HL-60/S4 (cell line): Measurements from ENCODE around the gene ACKR3.

ENCODE experiments used
- in situ Hi-C: fragments of 300-500 bp; cut with MboI; formaldehyde crosslinking; loops from 2 replicates; pipeline ENCODE4 v1.14.3; 2022; ENCODE audit warnings: low sequenced_read_pairs

ACKR3 gene

DNA sequence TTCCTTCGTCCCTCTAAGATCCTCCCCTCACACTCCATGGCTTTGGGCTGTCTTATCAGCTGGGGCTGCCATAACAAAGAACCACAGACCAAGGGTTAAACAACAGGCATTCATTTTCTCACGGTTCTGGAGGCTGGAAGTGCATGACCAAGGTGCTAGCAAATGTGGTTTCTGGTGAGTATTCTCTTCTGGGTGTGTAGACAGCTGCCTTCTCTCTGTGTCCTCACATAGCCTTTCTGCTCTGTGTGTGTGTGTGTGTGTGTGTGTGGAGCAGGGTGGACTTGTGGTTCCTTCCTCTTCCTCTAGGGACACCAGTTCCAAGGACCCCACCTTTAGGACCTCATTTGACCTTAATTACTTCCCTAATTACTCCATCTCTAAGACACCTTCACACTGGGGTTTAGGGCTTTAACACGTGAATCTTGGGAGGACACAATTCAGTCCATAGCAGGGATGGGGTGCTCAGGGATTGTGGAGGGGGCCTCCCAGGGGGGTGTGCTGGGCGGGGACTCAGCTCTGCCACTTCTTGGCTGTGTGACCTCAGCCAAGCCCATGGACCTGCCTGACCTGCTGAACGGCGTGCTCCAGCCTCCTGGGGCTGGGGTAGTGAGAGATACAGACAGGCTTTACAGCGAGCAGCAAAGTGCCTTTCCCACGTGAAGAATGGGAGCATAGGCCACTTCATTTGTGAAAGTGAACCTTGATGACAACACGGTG lies 38.0 kb downstream of the ACKR3 start:
- in situ Hi-C loops, result no loop called here

DNA sequence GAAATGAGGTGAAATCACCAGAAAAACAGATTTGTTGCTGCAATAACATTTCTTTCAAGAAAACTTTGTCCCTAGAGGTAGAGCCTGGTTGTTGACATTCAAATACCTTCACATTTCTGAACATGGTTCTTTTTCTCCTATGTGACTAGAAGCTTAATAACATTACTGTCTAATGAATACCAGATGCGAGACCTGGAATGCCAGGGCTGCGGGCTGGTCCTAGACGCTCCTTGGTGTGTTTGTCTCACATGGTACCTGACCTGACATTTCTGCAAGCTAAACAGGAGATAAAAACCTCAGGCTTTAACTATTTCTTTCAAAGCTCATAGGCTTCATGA lies 38.5 kb downstream of the ACKR3 start:
- in situ Hi-C loops, result no loop called here

DNA sequence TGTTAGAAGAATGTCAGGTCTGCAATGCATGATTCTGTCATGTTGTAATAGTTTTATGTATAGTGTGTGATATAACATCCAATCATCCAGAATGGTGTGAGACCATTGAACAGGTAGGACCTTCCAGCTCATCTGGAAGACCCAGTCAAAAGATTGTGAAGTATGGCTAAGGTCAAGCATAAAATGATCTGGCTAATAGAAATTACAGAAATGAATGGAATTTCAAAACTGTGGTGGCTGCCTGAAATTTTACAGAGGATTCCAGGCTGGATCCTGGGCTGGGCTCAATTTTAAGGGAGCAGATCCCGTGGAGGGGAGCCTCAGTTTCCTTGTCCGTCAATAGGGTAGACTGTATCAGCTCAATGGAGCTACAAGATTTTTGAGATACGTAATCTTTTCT lies 39.1 kb downstream of the ACKR3 start:
- in situ Hi-C loops, result no loop called here

DNA sequence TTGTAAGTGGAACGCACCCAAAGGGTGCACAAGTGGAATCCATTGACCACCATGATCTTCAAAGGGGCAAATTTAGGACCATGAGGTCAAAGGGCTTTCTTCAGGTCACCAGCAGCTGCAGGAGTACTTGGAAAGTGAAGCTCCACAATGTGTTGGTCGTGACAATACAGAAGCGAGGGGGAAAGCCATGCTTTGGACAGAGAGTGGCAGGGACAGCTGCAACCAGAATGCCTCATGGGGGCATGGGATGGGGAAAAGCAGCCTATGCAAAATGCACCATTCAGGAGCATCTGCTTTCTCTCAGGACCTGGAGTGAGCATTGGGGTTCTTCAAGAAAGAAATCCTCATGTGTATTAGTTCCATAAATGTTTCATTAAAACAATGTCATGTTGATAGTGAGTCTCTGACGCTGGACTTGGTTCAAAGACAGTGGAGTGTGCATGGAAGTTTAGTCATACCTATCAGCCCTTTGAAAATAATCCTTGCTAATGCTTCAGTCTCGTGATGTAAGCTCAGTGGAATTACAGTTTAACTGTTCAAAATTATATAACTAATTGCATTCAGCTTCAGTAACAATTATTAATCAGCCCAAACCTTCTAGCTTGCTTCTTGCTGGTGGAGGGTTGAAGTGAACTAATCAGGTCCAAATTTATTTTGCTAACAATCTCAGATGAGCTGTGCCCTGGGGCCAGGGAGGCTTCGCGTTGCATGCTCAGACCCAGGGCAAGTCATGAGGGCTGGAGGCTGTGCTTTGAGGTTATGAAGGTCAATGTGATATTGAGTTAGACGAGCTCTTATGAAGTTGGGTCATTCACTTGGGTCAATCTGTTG lies 41.6 kb downstream of the ACKR3 start:
- in situ Hi-C loops, result no loop called here

DNA sequence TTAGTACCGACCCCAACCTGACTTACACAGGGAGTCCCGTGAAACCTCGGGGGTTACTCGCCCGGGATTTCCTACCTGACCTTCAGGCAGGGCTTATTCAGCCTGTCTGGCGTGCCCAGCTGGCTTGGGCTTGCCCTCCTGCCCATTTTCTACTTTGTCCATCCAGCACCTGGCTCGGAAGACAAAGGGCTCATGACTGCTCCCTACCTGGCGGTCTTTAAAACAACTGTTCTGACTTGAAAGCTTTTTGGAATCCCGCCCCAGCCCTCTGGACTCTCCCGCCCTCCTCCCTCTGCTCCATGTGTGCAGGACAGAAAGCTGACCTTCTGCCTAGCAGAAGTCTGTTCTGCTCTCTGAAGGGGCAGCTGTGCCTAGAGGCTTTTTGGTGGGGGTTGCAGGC lies 43.1 kb downstream of the ACKR3 start:
- in situ Hi-C loops, result no loop called here

DNA sequence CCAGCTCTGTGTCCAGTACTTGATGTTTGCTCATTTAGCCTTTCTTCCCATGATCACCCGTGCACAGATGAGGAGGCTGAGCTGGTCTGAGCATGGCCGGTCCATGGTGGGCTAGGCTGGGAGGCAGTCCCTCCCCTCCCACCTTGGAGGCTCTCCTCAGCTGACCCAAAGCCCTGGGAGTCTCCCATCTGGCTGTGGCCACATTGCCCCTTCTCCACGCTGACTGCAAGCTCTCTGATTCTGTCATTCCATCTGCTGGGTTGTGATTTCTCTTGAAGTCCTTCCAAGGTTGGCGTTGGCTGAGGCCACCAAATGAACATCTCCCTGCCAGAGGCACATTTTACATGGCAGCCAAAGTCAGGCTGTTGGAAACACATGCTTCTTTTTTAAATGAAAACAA lies 44.0 kb downstream of the ACKR3 start:
- in situ Hi-C loops, result no loop called here

DNA sequence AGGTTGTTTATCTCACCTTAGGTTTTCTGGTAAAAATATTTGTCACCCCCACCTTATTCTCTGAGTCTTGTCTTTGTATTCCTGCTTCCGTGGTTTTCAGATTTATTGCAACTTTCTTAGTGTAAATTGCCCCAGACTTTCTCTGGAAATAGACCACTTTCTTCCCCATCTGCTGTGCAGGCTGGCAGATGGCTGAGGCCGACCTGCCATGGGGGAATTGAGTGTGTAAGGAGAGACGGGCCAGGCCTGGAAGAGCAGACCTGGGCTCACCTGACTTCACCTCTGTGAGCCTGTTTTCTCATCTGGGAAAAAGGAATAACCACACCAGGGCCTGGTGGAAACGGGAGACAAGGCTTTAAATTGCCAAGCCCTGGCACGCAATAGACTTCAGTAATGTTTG lies 44.9 kb downstream of the ACKR3 start:
- in situ Hi-C loops, result no loop called here

DNA sequence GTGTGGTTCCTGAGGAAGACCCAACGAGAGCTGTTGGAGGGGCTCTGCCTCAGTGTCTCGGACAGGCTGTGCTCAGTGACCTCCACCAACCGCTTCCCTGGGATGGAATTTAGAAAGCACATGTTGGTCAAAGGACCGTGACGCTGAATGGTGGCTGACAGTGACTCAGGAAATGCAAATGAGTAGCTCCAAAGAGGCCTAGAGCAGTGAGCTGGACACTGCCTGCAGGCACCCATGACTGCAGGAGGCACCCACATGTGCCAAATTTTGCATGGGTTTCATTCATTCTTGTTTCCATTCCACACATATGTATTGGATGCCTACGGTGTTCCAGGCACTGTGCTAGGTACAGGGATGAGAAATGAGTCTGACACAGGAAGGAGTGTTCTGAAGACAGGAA lies 46.4 kb downstream of the ACKR3 start:
- in situ Hi-C loops, result no loop called here

DNA sequence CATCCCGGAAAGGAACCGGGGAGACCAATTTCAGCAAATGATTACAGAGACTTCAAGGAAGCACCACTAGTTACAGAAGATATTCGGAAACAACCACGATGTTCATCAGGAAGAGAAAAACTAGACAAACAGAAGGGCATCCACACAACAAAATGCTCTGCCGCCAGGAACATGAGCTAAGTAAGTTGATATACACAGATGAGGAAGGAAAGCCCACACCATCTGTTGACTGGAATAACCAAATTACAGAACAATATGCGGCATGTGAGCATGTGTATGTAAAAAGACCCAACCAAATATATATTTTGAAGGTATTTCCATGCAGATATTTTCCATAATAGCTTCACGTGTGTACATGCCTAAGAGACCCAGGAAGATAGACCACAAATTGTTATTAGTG lies 47.0 kb downstream of the ACKR3 start:
- in situ Hi-C loops, result no loop called here

DNA sequence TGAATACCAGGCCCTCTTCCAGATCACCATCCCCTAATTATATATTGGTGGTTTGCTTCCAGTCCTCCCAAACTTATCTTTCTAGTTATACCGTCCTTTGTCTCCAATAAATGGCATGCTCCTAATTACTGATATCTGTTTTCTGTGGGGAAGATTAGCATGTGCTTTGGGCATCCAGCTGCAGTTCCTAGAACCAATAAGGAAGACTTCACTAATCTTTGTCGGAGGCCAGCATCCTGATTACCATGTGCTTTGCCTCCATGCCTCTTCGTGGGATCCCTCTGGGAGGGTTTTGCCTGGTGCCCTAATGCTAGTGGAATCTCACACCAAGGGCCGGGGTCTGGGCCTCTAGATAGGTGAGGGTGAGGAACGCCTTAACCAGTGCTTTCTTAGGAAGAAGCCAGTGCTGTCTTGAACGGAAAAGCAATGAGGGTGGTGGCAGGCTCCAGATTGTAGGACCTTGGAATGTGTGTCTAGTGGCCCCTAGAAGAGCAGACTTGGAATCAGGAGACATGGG lies 47.7 kb downstream of the ACKR3 start:
- in situ Hi-C loops, result no loop called here

DNA sequence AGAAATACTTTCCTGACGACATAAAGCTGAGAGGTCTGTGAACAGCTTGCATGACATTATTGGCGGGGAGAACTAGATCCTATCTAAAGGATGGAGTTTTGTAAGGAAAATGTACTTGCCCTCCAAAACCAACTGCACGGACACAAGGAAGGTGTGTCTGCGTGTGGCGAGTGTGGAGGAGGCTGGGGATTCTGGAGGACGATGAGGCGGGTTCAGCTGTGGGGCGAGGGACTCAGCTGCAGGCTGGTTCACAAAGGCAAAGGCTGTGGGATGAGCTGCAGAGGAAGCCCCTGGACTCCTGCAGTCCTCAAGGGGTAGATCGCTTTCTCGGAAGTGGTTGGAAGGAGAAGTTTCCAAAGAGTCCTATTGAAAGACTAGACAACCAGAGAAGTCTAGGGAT lies 48.2 kb downstream of the ACKR3 start:
- in situ Hi-C loops, result no loop called here

DNA sequence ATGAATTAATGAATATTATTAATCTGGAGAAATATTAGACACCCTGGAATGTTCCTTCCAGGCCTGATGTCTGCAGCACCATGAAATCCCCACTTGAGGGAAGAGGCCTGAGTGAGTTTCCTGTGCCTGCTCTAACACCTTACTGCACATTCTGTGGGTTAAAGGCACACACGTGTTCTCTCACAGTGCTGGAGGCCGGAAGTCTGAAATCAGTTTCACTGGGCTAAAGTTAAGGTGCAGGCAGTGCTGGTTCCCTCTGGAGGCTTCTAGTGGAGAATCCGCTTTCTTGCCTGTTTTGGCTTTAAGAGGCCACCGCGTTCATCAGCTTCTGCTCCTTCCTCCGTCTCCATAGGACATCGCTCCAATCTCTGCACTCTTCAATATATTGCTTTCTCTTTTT lies 48.7 kb downstream of the ACKR3 start:
- in situ Hi-C loops, result no loop called here

DNA sequence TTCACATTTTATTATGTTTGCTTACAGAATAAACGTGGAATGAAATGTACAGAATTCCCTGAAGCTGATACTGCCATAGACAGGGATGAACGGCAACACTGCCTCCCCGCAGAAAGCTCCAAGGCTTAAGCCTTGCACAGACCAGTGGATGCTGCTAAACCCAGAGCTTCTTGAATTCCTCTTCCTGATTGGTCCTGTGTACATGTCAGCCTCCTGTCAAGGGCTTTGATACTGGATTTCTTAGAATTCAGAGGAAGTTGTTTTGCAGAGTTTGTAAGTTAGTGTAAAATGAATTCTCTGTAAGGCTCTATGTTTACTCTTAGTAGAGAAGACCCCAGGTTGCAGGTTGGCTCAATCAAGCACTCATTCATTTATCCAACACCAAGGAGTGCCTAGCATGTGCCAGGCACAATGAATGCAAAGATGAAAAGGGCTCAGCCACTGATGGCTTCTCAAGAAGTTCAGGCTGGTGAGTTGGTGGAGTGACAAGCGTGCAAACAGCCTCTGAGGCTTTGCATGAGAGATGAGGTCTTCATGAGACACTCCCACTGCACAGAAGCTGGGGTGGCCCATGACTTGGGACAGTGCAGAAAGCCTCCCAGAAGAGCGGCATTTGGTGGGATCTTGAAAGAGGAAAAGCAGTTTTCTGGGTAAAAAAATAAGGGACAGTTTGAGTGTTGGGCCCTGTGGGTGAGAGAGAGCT lies 50.4 kb downstream of the ACKR3 start:
- in situ Hi-C loops, result no loop called here

DNA sequence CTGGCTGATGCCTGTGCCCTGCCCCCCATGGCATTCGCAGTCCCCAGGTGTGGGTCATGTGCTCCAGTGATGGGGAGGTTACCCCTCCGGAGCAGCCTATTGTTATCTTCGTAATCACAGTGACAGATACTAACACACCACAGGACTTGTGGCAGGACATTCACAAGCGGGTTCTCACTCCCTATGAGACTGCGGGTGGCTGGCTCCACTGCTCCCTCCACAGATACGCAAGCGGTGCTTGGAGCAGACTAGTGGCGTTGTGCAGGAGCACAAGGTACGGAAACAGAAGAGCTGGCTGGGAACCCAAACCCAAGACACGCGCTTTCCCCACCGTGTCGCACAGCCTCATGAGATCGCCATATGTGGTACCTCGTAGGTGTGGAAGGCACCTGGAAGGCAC lies 52.2 kb downstream of the ACKR3 start:
- in situ Hi-C loops, result no loop called here

DNA sequence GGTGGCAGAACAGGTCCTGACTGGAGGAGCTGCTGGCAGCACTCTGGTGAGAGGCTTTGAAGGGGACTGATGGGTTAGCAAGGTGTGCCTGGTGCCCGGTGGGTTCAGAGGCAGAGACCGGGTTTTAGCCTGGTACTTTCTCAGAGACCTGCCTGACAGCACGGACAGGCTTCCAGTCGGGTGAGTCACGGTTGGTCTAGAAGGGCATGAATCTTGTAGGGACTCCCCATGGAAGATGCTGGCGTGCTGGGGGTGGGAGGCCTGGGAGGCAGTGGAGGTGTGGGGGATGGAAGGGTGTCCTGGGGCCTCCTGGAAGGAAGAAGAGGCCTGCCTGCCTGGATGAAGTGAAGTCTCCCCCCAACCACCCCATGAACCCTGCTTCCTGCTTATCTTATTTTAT lies 52.6 kb downstream of the ACKR3 start:
- in situ Hi-C loops, result no loop called here

DNA sequence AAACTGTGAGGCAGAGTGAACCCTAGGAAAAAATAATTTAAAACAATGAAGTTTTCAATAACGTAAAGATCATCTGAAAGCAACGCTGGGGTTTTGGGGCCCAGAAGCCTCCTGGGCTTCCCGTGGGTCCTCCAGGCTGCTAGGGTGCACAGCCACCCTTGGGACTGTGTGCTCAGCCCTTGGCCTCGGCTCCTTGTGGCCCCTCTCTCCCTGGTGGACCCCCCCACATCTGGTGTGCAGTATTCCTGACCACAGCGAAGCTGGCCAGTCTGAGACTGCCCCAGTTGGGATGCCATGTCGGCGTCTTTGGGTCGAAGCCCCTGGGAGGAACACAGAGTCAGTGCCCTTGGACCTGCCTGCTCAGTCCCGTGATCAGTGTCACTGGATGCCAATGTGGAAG lies 53.0 kb downstream of the ACKR3 start:
- in situ Hi-C loops, result no loop called here

DNA sequence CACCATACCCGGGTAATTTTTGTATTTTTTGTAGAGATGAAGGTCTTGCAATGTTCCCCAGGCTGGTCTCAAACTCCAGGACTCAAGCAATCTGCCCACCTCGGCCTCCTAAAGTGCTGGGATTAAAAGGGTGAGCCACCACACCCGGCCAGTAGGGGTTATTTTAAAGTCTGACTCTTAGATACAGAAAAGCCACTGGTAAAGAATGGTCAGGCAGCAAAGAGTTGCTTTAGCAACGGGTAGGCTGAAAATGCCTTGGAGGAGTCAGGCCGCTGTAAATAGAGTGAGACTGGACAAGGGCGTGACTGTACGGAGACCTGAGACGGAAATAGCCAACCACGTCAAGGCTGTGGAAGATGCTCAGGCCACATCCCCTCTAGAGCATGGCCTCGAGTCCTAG lies 54.2 kb downstream of the ACKR3 start:
- in situ Hi-C loops, result no loop called here

DNA sequence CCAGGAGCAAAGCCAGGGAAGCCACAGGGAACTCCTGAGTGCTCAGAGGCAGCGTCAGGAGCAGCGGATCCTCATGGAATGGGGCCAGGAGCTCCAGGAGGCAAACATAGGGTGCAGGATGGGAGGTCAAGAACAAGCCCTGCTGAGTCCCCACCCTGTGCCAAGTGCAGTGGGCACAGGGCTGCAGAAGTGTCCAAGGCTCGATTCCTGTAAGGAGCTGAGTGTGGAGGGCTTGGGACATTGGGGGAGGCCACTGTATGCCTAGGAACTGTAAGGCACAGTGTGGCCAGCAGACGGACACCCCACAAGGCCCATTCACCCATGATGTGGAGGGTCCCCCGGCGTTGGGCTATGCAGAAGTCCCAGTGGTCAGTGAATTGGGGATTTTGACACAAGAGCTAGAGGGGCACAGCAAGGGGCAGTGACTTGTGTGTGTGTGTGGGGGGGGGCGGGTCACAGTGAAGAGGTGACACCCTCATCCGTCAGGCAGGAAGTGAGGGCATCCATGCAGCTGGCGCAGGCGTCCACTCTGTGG lies 55.6 kb downstream of the ACKR3 start:
- in situ Hi-C loops, result no loop called here

DNA sequence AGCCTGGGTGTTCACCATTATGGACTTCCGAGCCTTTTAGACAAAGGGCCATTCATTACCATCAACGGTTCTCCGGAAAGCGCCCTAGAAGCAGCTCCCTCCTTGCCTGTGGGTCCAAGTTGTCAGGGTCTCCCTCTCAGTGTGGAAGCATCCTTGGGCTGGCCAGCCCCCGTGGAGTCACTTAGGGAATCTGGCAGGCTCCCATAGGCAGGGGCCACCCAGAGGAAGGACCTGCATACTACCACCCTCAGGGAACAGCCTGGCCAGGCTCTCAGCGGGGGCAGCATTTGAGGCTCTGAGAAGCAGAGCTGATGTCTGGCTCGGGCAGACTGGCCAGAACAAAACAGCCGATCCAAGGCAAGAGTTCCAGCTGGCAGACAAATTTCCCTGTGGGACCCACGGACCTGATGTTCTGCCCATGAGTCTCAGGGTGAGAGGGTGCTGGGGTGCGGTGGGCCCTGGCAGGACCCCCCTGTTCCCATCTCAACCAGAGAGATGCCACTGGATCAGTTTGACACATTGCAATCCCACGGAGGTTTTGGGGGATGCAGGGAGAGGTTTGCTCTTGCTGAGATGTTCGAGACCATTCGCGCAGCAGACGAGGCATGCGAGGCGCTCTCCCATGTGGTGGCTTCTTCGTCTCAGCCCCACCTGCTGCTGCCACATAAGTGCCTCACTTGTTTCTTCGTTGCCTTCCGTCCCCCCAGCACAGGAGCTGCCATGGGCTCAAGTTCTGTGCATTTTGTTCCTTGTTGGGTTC lies 56.9 kb downstream of the ACKR3 start:
- in situ Hi-C loops, result no loop called here

DNA sequence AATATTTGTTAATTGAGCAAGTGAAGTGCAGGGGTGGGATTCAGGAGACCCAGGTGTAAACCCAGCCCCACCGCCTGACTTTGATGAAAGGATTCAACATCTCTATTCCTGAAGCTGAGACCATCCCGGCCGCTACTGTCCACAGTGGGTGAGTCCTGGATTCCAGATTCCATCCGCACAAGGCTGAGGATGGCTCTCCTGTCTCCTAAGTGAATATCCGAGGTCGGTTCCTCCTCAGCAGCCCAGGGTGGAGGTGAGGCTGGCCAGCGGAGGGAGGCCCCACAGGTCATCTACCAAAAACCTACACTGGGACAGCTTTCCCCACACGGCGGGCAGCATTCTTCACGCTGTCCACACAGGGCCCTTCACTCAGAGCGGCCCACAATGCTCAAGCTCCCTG lies 57.6 kb downstream of the ACKR3 start:
- in situ Hi-C loops, result no loop called here

DNA sequence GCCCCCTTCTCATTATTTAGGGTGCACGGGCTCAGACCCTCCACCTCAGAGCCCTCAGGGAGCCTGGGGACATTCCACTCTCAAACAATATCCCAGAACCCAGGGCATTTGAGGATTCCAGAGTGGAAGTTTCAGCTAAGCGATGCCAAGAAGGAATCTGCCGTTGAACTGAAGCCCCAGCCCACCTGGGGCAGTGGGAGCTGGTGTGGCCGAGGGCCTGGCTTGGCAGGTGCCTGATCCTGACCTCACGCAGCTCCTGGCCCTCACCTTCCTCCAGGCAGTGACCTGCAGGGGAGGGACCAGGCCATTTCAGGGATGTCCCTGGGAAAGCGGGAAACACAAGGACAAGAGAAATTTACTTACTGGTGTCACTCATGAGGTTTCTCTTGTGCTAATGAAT lies 58.2 kb downstream of the ACKR3 start:
- in situ Hi-C loops, result no loop called here
